C4-2B (cell line): ENCODE data around the gene APRT.

ENCODE experiments used
- CTCF ChIP-seq: fragments of 450-650 bp; conservative IDR thresholded peaks from 2 replicates; pipeline ENCODE4 v1.5.1; 2017; ENCODE audit warnings: mild to moderate bottlenecking
- ZFX ChIP-seq: fragments of 450-650 bp; IDR thresholded peaks from 2 replicates; pipeline ENCODE4 v1.6.1; 2017

- TF ChIP-seq CTCF: no peak; the same call in 1 of the 2 replicates
- no peak for TF ChIP-seq ZFX
These were observed 27.4 kb upstream of the APRT start for GRCh38 chr16:88839026-88839529.
